G401 (cell line): ENCODE results near the gene FOXJ1. TPM values are rescaled to one million over a fixed set of nuclear protein-coding genes. Genes with fewer than 3 reads are reported as not detected.

Experiments used
- total RNA-seq: library from RNA; depleted of rRNA; stranded (reverse); fragments of >200 nt; shearing (Covaris generic); gene quantifications from 2 replicates; pipeline ENCODE4 v1.2.3, GENCODE V29; 2014; rRNA removed

Gene FOXJ1
- total RNA-seq, 1 experiment from 2014 or later, result 0.85 TPM

Other genes starting within 250 kb of the FOXJ1 start
- gene TRIM65, start 244.3 kb downstream of the FOXJ1 start, total RNA-seq, result 37.5 and 41.7 TPM in 2 replicates
- 102 and 134 TPM in 2 replicates for gene MRPL38, start 236.4 kb downstream of the FOXJ1 start, total RNA-seq
- gene FBF1, start 200.2 kb downstream of the FOXJ1 start, total RNA-seq, result 10.4 and 21.6 TPM in 2 replicates
- 27.7 and 32.2 TPM in 2 replicates for gene ACOX1, start 162.1 kb downstream of the FOXJ1 start, total RNA-seq
- gene TEN1, start 162.0 kb downstream of the FOXJ1 start, total RNA-seq, result 31.4 and 39.4 TPM in 2 replicates
- 0.68 and 2.5 TPM in 2 replicates for gene CDK3, start 140.4 kb downstream of the FOXJ1 start, total RNA-seq
- gene EVPL, start 113.9 kb downstream of the FOXJ1 start, total RNA-seq, result 0.80 and 5.4 TPM in 2 replicates
- gene SRP68, start 68.7 kb downstream of the FOXJ1 start, total RNA-seq, result 73.7 and 87.2 TPM in 2 replicates
- gene GALR2, start 66.5 kb downstream of the FOXJ1 start, total RNA-seq, result 0.95 TPM in 1 of 2 replicates, not detected in the other
- not detected in 2 replicates for gene ZACN, start 62.1 kb downstream of the FOXJ1 start, total RNA-seq
- gene EXOC7, start 37.5 kb downstream of the FOXJ1 start, total RNA-seq, result 83.1 and 92.2 TPM in 2 replicates
- gene RNF157, start 99.2 kb upstream of the FOXJ1 start, total RNA-seq, result 4.4 and 5.5 TPM in 2 replicates
- gene UBALD2, start 124.1 kb upstream of the FOXJ1 start, total RNA-seq, result 4.8 and 8.7 TPM in 2 replicates
- gene QRICH2, start 167.0 kb upstream of the FOXJ1 start, total RNA-seq, result 0.47 and 1.4 TPM in 2 replicates
- gene PRPSAP1, start 212.7 kb upstream of the FOXJ1 start, total RNA-seq, result 28.0 and 30.8 TPM in 2 replicates
- gene SPHK1, start 243.4 kb upstream of the FOXJ1 start, total RNA-seq, result 5.8 and 10.6 TPM in 2 replicates